ENCODE data around the gene PSORS1C1. TPM values are rescaled to one million over a fixed set of nuclear protein-coding genes. Genes with fewer than 3 reads are reported as not detected.
"Not testable (repeated sequence)": the region's sequence is repeated elsewhere in the genome, so short reads cannot be mapped to it uniquely, and the experiment has no call there.

PSORS1C1 gene
- polyA plus RNA-seq, 1 donor (not counting 4 experiments of a cell fraction or from before 2014, with no cell fraction given) = 5.7 TPM

DNA sequence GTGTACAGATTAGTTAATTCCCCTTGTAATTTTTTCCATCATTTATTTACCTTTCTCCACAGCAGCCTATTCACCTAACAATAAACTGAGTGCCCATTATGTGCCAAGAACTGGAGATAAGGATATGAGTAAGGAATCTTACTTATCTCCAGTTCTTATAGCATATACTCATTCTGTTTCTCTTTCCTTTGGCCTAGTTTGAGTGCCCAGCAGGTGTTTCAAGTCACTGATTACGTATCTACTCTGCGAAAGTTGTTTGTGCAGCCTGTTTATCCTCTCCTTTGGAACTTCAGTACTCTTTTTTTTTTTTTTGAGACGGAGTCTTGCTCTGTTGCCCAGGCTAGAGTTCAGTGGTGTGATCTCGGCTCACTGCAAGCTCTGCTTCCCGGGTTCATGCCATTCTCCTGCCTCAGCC is 73.2 kb downstream of the PSORS1C1 start:
- no peak for DNase-seq (ENCODE audit: low read depth, low spot score)
- no peak overlapping the region for H3K27ac ChIP-seq (ENCODE audit: control insufficient read depth, insufficient read depth, low read length)
- no peak for FAIRE-seq

GRCh38 chr6:31189223-31189622 is 74.6 kb downstream of the PSORS1C1 start:
- not testable (repeated sequence) for FAIRE-seq; H3K4me2 ChIP-seq (ENCODE audit: control insufficient read depth, extremely low read depth, insufficient read depth, low read depth, low read length)

More for the DNA sequence above, 73.2 kb downstream of the PSORS1C1 start:
- Histone ChIP-seq H3K4me3 (ENCODE audit: control insufficient read depth in 2 of 3, extremely low read depth in 1 of 3, insufficient read depth in 2 of 3, low read depth in 1 of 3, low read length in 3 of 3) (no peak overlapping the region), H3K9me3 (ENCODE audit: control insufficient read depth, low read depth, low read length) (no peaks in the 10 kb centered on the region), H4K20me1 (ENCODE audit: control insufficient read depth, extremely low read depth, insufficient read depth, low read length) (no peaks in the 10 kb centered on the region), H3K27me3 (ENCODE audit: control insufficient read depth, extremely low read depth, insufficient read depth, low read length) (no peaks in the 10 kb centered on the region), H3K9ac (ENCODE audit: control insufficient read depth, extremely low read depth, insufficient read depth, low read length) (no peak overlapping the region), H3K79me2 (ENCODE audit: control insufficient read depth, insufficient read depth, low read length) (peaks cover 6% of the 10 kb centered on the region), H2AFZ (ENCODE audit: control insufficient read depth, low read length) (no peak overlapping the region), H3K4me1 (ENCODE audit: control insufficient read depth, extremely low read depth, insufficient read depth, low read length) (peaks cover 8% of the 10 kb centered on the region), H3K9me1 (ENCODE audit: control insufficient read depth, extremely low read depth, insufficient read depth, low read length) (no peaks in the 10 kb centered on the region), H3K4me2 (ENCODE audit: control insufficient read depth, extremely low read depth, insufficient read depth, low read depth, low read length) (no peak overlapping the region), H3K36me3 (ENCODE audit: control insufficient read depth in 2 of 2, extremely low read depth in 1 of 2, insufficient read depth in 2 of 2, low read length in 2 of 2) (no peaks in the 10 kb centered on the region)
- dilution Hi-C loops (cut with MboI; ENCODE audit: extremely low pct_ligation_motif_present, low sequenced_read_pairs) = no loop called here
- no peak for TF ChIP-seq EZH2 (IDR thresholded peaks at IDR 0.05; ENCODE audit: low read length)
- TF ChIP-seq, protein P1, sequence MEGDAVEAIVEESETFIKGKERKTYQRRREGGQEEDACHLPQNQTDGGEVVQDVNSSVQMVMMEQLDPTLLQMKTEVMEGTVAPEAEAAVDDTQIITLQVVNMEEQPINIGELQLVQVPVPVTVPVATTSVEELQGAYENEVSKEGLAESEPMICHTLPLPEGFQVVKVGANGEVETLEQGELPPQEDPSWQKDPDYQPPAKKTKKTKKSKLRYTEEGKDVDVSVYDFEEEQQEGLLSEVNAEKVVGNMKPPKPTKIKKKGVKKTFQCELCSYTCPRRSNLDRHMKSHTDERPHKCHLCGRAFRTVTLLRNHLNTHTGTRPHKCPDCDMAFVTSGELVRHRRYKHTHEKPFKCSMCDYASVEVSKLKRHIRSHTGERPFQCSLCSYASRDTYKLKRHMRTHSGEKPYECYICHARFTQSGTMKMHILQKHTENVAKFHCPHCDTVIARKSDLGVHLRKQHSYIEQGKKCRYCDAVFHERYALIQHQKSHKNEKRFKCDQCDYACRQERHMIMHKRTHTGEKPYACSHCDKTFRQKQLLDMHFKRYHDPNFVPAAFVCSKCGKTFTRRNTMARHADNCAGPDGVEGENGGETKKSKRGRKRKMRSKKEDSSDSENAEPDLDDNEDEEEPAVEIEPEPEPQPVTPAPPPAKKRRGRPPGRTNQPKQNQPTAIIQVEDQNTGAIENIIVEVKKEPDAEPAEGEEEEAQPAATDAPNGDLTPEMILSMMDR (optimal IDR thresholded peaks at IDR 0.05 in 1 of 3, IDR thresholded peaks at IDR 0.05 in 1 of 3, conservative IDR thresholded peaks at IDR 0.05 in 1 of 3; ENCODE audit: extremely low read depth in 1 of 3, insufficient read depth in 2 of 3, low read length in 3 of 3) = no peak

More at GRCh38 chr6:31189223-31189622, 74.6 kb downstream of the PSORS1C1 start:
- H2AFZ ChIP-seq (ENCODE audit: control insufficient read depth, low read length); H3K27me3 ChIP-seq (ENCODE audit: control insufficient read depth, extremely low read depth, insufficient read depth, low read length); H3K79me2 ChIP-seq (ENCODE audit: control insufficient read depth, insufficient read depth, low read length); DNase-seq (ENCODE audit: low read depth, low spot score); dilution Hi-C loops (cut with MboI; ENCODE audit: extremely low pct_ligation_motif_present, low sequenced_read_pairs); H3K4me3 ChIP-seq (ENCODE audit: control insufficient read depth in 2 of 3, extremely low read depth in 1 of 3, insufficient read depth in 2 of 3, low read depth in 1 of 3, low read length in 3 of 3); H3K4me1 ChIP-seq (ENCODE audit: control insufficient read depth, extremely low read depth, insufficient read depth, low read length); H3K36me3 ChIP-seq (ENCODE audit: control insufficient read depth in 2 of 2, extremely low read depth in 1 of 2, insufficient read depth in 2 of 2, low read length in 2 of 2); H3K27ac ChIP-seq (ENCODE audit: control insufficient read depth, insufficient read depth, low read length); H4K20me1 ChIP-seq (ENCODE audit: control insufficient read depth, extremely low read depth, insufficient read depth, low read length); H3K9me3 ChIP-seq (ENCODE audit: control insufficient read depth, low read depth, low read length); H3K9ac ChIP-seq (ENCODE audit: control insufficient read depth, extremely low read depth, insufficient read depth, low read length); H3K9me1 ChIP-seq (ENCODE audit: control insufficient read depth, extremely low read depth, insufficient read depth, low read length): not testable (repeated sequence)

Small RNA genes within 50 kb of the gene (small RNA-seq; reads per million reads assigned to genes)
- gene POLR2LP1 (ENCODE audit: insufficient read length in 3 of 3, low read depth in 3 of 3, low replicate concordance in 1 of 3) = 0 reads per million in 3 experiments
- gene RNU6-1133P (ENCODE audit: insufficient read length in 3 of 3, low read depth in 3 of 3, low replicate concordance in 1 of 3) = 0 reads per million in 3 experiments

Other genes with a start within 250 kb of the PSORS1C1 start
- gene DDR1, start 230.3 kb upstream of the PSORS1C1 start, polyA plus RNA-seq = 104 to 178 TPM (median 152 TPM) in 3 replicates
- 34.2 to 44.0 TPM (median 38.7 TPM) in 3 replicates for gene GTF2H4, start 206.6 kb upstream of the PSORS1C1 start, polyA plus RNA-seq
- 12.8 to 14.3 TPM (median 13.8 TPM) in 3 replicates for gene VARS2, start 200.6 kb upstream of the PSORS1C1 start, polyA plus RNA-seq
- gene SFTA2, start 182.6 kb upstream of the PSORS1C1 start, polyA plus RNA-seq = not detected in 3 replicates
- 0.05 TPM in 1 of 3 replicates, not detected in the others for gene MUCL3, start 173.8 kb upstream of the PSORS1C1 start, polyA plus RNA-seq
- not detected in 3 replicates for gene MUC21, start 131.1 kb upstream of the PSORS1C1 start, polyA plus RNA-seq
- gene MUC22, start 104.3 kb upstream of the PSORS1C1 start, polyA plus RNA-seq = not detected in 3 replicates
- 0.08 to 0.35 TPM (median 0.30 TPM) in 3 replicates for gene C6orf15, start 2.2 kb upstream of the PSORS1C1 start, polyA plus RNA-seq
- 4.0 to 8.3 TPM (median 5.0 TPM) in 3 replicates for gene CDSN, start 5.6 kb downstream of the PSORS1C1 start, polyA plus RNA-seq
- not detected in 3 replicates for gene PSORS1C2, start 24.3 kb downstream of the PSORS1C1 start, polyA plus RNA-seq
- gene CCHCR1, start 43.0 kb downstream of the PSORS1C1 start, polyA plus RNA-seq = 7.0 to 8.4 TPM (median 7.5 TPM) in 3 replicates
- 2.5 to 9.4 TPM (median 7.4 TPM) in 3 replicates for gene TCF19, start 43.8 kb downstream of the PSORS1C1 start, polyA plus RNA-seq
- 1.0 to 1.6 TPM (median 1.6 TPM) in 3 replicates for gene POU5F1, start 55.9 kb downstream of the PSORS1C1 start, polyA plus RNA-seq
- gene HLA-C, start 157.3 kb downstream of the PSORS1C1 start, polyA plus RNA-seq = 329 to 536 TPM (median 330 TPM) in 3 replicates
- 265 to 656 TPM (median 312 TPM) in 3 replicates for gene HLA-B, start 242.4 kb downstream of the PSORS1C1 start, polyA plus RNA-seq

Measured in keratinocyte (primary cell).